ENCODE data around the gene SLC9A3.

DNA sequence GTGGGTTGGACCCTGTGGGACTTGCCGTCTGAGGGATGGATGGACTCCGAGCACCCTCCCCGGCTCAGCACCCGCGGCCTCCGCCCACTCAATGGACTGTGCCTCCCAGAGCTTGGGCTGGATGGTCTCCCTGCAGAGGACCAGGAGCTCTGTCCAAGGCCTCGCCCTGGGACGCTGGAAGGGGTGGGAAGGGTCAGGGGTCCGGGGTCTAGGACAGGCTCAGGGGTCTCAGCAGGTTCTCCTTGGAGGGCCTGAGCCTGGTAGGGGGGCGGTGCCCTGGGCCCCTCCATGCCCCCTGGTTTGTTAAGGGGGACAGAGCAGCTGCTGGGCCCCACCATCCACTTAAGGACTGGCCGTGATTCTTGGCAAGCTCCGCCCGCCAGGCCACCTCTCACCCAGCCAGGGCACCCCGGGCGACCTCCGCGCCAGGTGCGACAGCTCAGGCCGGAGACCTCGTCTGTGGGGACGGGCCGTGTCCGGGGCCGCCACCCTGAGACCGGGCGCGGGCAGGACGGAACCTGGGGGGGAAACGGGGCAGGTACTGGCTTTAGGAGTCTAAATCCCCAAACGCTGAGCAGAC is 52.1 kb downstream of the SLC9A3 start:
- no peak for TF ChIP-seq CTCF (IDR thresholded peaks at IDR 0.05; ENCODE audit: low read length)
- no peak for TF ChIP-seq EZH2 (IDR thresholded peaks at IDR 0.05; ENCODE audit: borderline replicate concordance, low read length)
